Embryonic facial prominence (tissue), 1 donor: ENCODE results near the gene ABHD5.

Experiments used
- DNase-seq: peaks from one replicate; pipeline ENCODE4 v3.0.0-alpha.2; 2016; ENCODE audit errors: extremely low spot score

The ABHD5 gene

GRCh38 chr3:43685921-43686320 is 4.8 kb upstream of the ABHD5 start:
- no peak for DNase-seq

GRCh38 chr3:43686333-43686699 is 4.4 kb upstream of the ABHD5 start:
- no peak for DNase-seq

GRCh38 chr3:43686700-43687498 is 3.8 kb upstream of the ABHD5 start:
- DNase-seq: no peak

- DNase-seq: no peak
These were observed 3.3 kb upstream of the ABHD5 start for GRCh38 chr3:43687499-43687811.

GRCh38 chr3:43688245-43688650 is 2.5 kb upstream of the ABHD5 start:
- no peak for DNase-seq

GRCh38 chr3:43689166-43689565 is 1.6 kb upstream of the ABHD5 start:
- DNase-seq: no peak

GRCh38 chr3:43689766-43690399 is 855 bp upstream of the ABHD5 start:
- DNase-seq: no peak

- DNase-seq: peak; percentile 8
These were observed 620 bp downstream of the ABHD5 start for GRCh38 chr3:43691120-43691995.

- no peak for DNase-seq
These were observed 1.5 kb downstream of the ABHD5 start for GRCh38 chr3:43692085-43692855.

GRCh38 chr3:43692971-43693370 is 2.2 kb downstream of the ABHD5 start:
- DNase-seq: no peak

- no peak for DNase-seq
These were observed 2.9 kb downstream of the ABHD5 start for GRCh38 chr3:43693594-43693993.

GRCh38 chr3:43695443-43695842 is 4.7 kb downstream of the ABHD5 start:
- DNase-seq: no peak

- DNase-seq: no peak
These were observed 5.1 kb downstream of the ABHD5 start for GRCh38 chr3:43695863-43696262.

GRCh38 chr3:43696441-43696840 is 5.7 kb downstream of the ABHD5 start:
- DNase-seq: no peak

GRCh38 chr3:43696881-43697280 is 6.1 kb downstream of the ABHD5 start:
- DNase-seq: no peak

- DNase-seq: no peak
These were observed 9.1 kb downstream of the ABHD5 start for GRCh38 chr3:43699864-43700263.

GRCh38 chr3:43704697-43705096 is 14.0 kb downstream of the ABHD5 start:
- DNase-seq: no peak

GRCh38 chr3:43706342-43706741 is 15.6 kb downstream of the ABHD5 start:
- DNase-seq: no peak

- DNase-seq: no peak
These were observed 16.5 kb downstream of the ABHD5 start for GRCh38 chr3:43707266-43707665.

- no peak for DNase-seq
These were observed 17.3 kb downstream of the ABHD5 start for GRCh38 chr3:43707998-43708397.

- DNase-seq: no peak
These were observed 18.3 kb downstream of the ABHD5 start for GRCh38 chr3:43709022-43709421.

GRCh38 chr3:43710607-43711006 is 19.9 kb downstream of the ABHD5 start:
- DNase-seq: no peak
